B cell (primary cell): Measurements from ENCODE around the gene SPATA32. TPM values are rescaled to one million over a fixed set of nuclear protein-coding genes. Genes with fewer than 3 reads are reported as not detected.

Source experiments
- ATAC-seq: fragments of 200-7000 bp; cut with Tn5 transposase; one replicate; pipeline ENCODE4 v1.10.0; 2021; ENCODE audit warnings: low read depth, mild to moderate bottlenecking, moderate number of reproducible peaks, moderate library complexity
- CTCF ChIA-PET: fragments of 350-600 bp; sonication (Branson Sonifier 250); formaldehyde crosslinking; loops from one replicate; lab custom pipeline; 2021; ENCODE audit warnings: antibody characterized with exemption, inconsistent platforms; lab: Charles Lee
- POLR2A ChIA-PET: fragments of 350-600 bp; sonication (Branson Sonifier 250); formaldehyde crosslinking; loops from one replicate; lab custom pipeline; 2021; ENCODE audit warnings: antibody characterized with exemption; lab: Charles Lee
- DNase-seq: peaks from one replicate; pipeline ENCODE4 v3.0.0; 2013
- H2AFZ ChIP-seq: 2 replicates; pipeline ENCODE4 v1.6.1; 2012; ENCODE audit warnings: mild to moderate bottlenecking, low read depth, low read length; ENCODE audit not compliant: insufficient read depth, poor library complexity, severe bottlenecking
- H3K27ac ChIP-seq, 2 donors: 1 replicate in 1 of 2; 2 replicates in 1 of 2; pipeline ENCODE4 v1.5.1; 2012 to 2013; ENCODE audit warnings: low read length in 2 of 2, mild to moderate bottlenecking in 2 of 2, moderate library complexity in 1 of 2
- H3K27me3 ChIP-seq, 4 experiments: fragments of 200-600 bp in 1 of 4; sonication (generic) in 1 of 4; replicated peaks in 1 of 4; 1 replicate in 2 of 4; 2 replicates in 2 of 4; pipeline versions ENCODE4 v1.6.1 to v1.7.0; 2013 to 2016; ENCODE audit warnings: low read length in 3 of 4, mild to moderate bottlenecking in 2 of 4, mixed read lengths in 1 of 4, moderate library complexity in 1 of 4; ENCODE audit not compliant: insufficient read depth in 4 of 4, control insufficient read depth in 3 of 4; ENCODE audit errors: control extremely low read depth in 1 of 4
- H3K36me3 ChIP-seq, 2 experiments: replicated peaks in 1 of 2; 1 replicate in 1 of 2; 2 replicates in 1 of 2; pipeline versions ENCODE4 v1.6.1 to v1.7.1; 2013; ENCODE audit warnings: low read length in 1 of 2; ENCODE audit not compliant: insufficient read depth in 2 of 2, control insufficient read depth in 1 of 2; ENCODE audit errors: control extremely low read depth in 1 of 2, extremely low read depth in 1 of 2
- H3K4me1 ChIP-seq, 2 donors: fragments of 200-600 bp in 1 of 2; sonication (generic) in 1 of 2; 1 replicate in 1 of 2; 2 replicates in 1 of 2; pipeline versions ENCODE4 v1.5.1 to v1.6.1; 2013 to 2017; ENCODE audit warnings: low read length in 2 of 2; ENCODE audit not compliant: control insufficient read depth in 2 of 2, insufficient read depth in 2 of 2
- H3K4me2 ChIP-seq: replicated peaks from 2 replicates; pipeline ENCODE3; 2012; ENCODE audit warnings: mild to moderate bottlenecking, low read depth, low read length; ENCODE audit not compliant: poor library complexity, severe bottlenecking
- H3K4me3 ChIP-seq, 5 experiments: fragments of 200-600 bp in 1 of 5; sonication (generic) in 1 of 5; 1 replicate in 3 of 5; 2 replicates in 2 of 5; pipeline versions ENCODE4 v1.5.1 to v1.7.0; 2011 to 2016; ENCODE audit warnings: low read length in 4 of 5, mild to moderate bottlenecking in 4 of 5, low read depth in 2 of 5, control low read depth in 1 of 5, moderate library complexity in 1 of 5; ENCODE audit not compliant: insufficient read depth in 1 of 5; ENCODE audit errors: control extremely low read depth in 1 of 5, extremely low read depth in 1 of 5
- H3K79me2 ChIP-seq: fragments of 200-600 bp; sonication (generic); one replicate; pipeline ENCODE4 v1.6.0; 2016; ENCODE audit warnings: low read length; ENCODE audit not compliant: control insufficient read depth, insufficient read depth
- H3K9ac ChIP-seq: fragments of 200-600 bp; sonication (generic); 2 replicates; pipeline ENCODE4 v1.6.1; 2017; ENCODE audit warnings: mild to moderate bottlenecking, low read length, moderate library complexity
- H3K9me3 ChIP-seq, 3 donors: one replicate each; pipeline versions ENCODE4 v1.6.1 to v1.7.1; 2013; ENCODE audit warnings: low read length in 2 of 3; ENCODE audit not compliant: control insufficient read depth in 2 of 3, insufficient read depth in 1 of 3; ENCODE audit errors: control extremely low read depth in 1 of 3
- H4K20me1 ChIP-seq: 2 replicates; pipeline ENCODE4 v1.6.0; 2012; ENCODE audit warnings: mild to moderate bottlenecking, low read length; ENCODE audit not compliant: insufficient read depth, control insufficient read depth, poor library complexity, severe bottlenecking
- H3K27ac Mint-ChIP-seq: one replicate; pipeline ENCODE4 v1.8.0; 2021; ENCODE audit warnings: mixed read lengths
- H3K27me3 Mint-ChIP-seq: one replicate; pipeline ENCODE4 v1.8.0; 2021; ENCODE audit warnings: mixed read lengths
- H3K4me1 Mint-ChIP-seq: one replicate; pipeline ENCODE4 v1.8.0; 2021; ENCODE audit warnings: mixed read lengths
- H3K4me3 Mint-ChIP-seq: one replicate; pipeline ENCODE4 v1.8.0; 2021; ENCODE audit warnings: mixed read lengths
- H3K9me3 Mint-ChIP-seq: one replicate; pipeline ENCODE4 v1.8.0; 2022; ENCODE audit warnings: mixed read lengths; ENCODE audit not compliant: insufficient read depth
- EZH2 ChIP-seq: IDR thresholded peaks from 2 replicates; pipeline ENCODE4 v1.6.1; 2012; ENCODE audit warnings: borderline replicate concordance, low read depth, mild to moderate bottlenecking, moderate library complexity, low read length; ENCODE audit not compliant: insufficient read depth, poor library complexity, severe bottlenecking
- WGBS: methylation state at CpG from one replicate; pipeline ENCODE4 v1.1.5; 2013; ENCODE audit warnings: missing lambda C conversion rate; ENCODE audit not compliant: insufficient coverage; 5-methylcytosine and 5-hydroxymethylcytosine counted together
- intact Hi-C: fragments of 100-400 bp; cut with micrococcal nuclease; formaldehyde crosslinking; loops from one replicate; pipeline ENCODE4 v1.10.0; 2022
- polyA plus RNA-seq: library from polyadenylated mRNA; depleted of rRNA; stranded (reverse); fragments of >200 nt; gene quantifications from 2 replicates; pipeline ENCODE4 v1.2.3, GENCODE V29; 2012
- total RNA-seq, 2 donors: library from RNA; stranded (reverse); fragments of 120-200 nt in 1 of 2; gene quantifications; 1 replicate in 1 of 2; 2 replicates in 1 of 2; pipeline versions ENCODE4 v1.2.3 to v1.2.4, GENCODE V29; 2013 to 2022
- TF ChIP-seq, protein P1 (sequence below): fragments of 200-600 bp; IDR thresholded peaks from one replicate; pipeline ENCODE4 v1.8.0; 2022; ENCODE audit warnings: antibody characterized with exemption, mild to moderate bottlenecking

The SPATA32 gene
- total and polyA plus RNA-seq, 2 donors (not counting 1 experiment from before 2014, with no cell fraction given), result 0.12 to 0.52 TPM

DNA sequence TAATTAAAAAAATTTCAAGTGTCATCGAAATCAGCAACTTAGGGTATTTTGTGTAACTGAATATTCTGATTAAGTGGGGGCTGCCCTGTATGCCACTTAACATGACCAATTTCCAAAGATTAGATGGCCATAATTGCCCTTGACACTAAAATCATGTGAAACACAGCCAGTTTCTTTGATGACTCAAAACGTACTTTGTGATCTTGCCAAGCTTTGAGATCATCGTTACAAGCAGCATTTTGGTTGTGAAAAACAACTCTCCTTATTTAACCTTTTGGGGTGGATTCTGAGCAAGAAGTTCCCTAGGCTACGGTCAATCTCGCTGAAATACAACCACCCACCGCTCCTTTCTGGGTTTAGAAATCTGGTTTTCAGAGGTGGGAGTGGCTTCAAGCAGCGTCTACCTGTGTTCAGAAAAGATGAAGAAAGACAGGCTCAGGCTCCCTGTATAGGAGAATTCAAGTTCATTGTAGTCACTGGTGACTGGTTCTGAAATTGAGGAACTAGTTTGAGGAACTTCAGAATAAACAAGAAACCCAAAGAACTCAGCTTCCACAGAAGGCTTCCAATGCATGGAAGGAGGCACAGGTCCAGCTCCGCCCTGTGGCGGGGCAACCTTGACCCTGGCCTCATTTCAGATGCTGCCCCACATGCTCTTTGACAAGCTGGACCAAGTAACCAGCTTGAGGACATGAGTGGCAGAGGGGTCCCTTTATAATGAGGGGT, 45.6 kb upstream of the SPATA32 start:
- ATAC-seq, result peak; percentile 68
- no peaks in the 10 kb centered on the region for H3K9me3 Mint-ChIP-seq
- TF ChIP-seq EZH2, result no peak
- TF ChIP-seq, protein P1, sequence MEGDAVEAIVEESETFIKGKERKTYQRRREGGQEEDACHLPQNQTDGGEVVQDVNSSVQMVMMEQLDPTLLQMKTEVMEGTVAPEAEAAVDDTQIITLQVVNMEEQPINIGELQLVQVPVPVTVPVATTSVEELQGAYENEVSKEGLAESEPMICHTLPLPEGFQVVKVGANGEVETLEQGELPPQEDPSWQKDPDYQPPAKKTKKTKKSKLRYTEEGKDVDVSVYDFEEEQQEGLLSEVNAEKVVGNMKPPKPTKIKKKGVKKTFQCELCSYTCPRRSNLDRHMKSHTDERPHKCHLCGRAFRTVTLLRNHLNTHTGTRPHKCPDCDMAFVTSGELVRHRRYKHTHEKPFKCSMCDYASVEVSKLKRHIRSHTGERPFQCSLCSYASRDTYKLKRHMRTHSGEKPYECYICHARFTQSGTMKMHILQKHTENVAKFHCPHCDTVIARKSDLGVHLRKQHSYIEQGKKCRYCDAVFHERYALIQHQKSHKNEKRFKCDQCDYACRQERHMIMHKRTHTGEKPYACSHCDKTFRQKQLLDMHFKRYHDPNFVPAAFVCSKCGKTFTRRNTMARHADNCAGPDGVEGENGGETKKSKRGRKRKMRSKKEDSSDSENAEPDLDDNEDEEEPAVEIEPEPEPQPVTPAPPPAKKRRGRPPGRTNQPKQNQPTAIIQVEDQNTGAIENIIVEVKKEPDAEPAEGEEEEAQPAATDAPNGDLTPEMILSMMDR, result no peak
- WGBS, result 0% methylated on average over 2 of the region's 9 CpGs
- CTCF ChIA-PET, result interaction anchor here (1.0 to 12.8 kb wide), 9 partner anchors 9 to 146 kb away, joined by 3 to 207 read pairs (median 6); partner anchors contain the start of genes HEXIM2 and MAP3K14
- peak overlapping the region; percentile 98 for H3K27ac Mint-ChIP-seq
- peak overlapping the region; percentile 65 for H3K4me2 ChIP-seq
- no peaks in the 10 kb centered on the region for H3K27me3 Mint-ChIP-seq
- H3K4me3 ChIP-seq, result peak overlapping the region in 2 of 5 experiments; percentile 21 to 25
- H3K36me3 ChIP-seq, result peaks cover 2 to 37% of the 10 kb centered on the region in 2 experiments
- intact Hi-C loops, result loop anchor here (1.0 to 2.0 kb wide), 4 partner anchors 10 to 159 kb away; partner anchors contain the start of genes HEXIM1 and MAP3K14
- peak overlapping the region; percentile 42 for H2AFZ ChIP-seq
- H3K27me3 ChIP-seq, result no peaks in the 10 kb centered on the region
- peak; percentile 81 for DNase-seq
- H3K27ac ChIP-seq, result peak overlapping the region; percentile 81 to 90
- peaks cover 1% of the 10 kb centered on the region for H4K20me1 ChIP-seq
- H3K4me1 ChIP-seq, result peaks cover 90 to 95% of the 10 kb centered on the region in 2 donors
- peaks cover 95% of the 10 kb centered on the region for H3K79me2 ChIP-seq
- no peaks in the 10 kb centered on the region for H3K9me3 ChIP-seq
- peaks cover 82% of the 10 kb centered on the region for H3K4me1 Mint-ChIP-seq
- POLR2A ChIA-PET, result interaction anchor here (1.1 to 1.3 kb wide), 2 partner anchors 9 to 11 kb away, joined by 8 to 22 read pairs; partner anchors contain the start of gene MAP3K14
- peak overlapping the region; percentile 85 for H3K4me3 Mint-ChIP-seq
- peak overlapping the region; percentile 27 for H3K9ac ChIP-seq
